Adipocyte (in vitro differentiated cells): Measurements from ENCODE around the gene VAMP2.
"Not testable (repeated sequence)": the region's sequence is repeated elsewhere in the genome, so short reads cannot be mapped to it uniquely, and the experiment has no call there.

ENCODE experiments used
- DNase-seq: peaks from one replicate; pipeline ENCODE4 v3.0.0-alpha.2; 2015; ENCODE audit warnings: low read depth
- H3K27me3 ChIP-seq: replicated peaks from 2 replicates; pipeline ENCODE4 v1.7.0; 2013; ENCODE audit warnings: mild to moderate bottlenecking, low read length, moderate library complexity; ENCODE audit not compliant: control insufficient read depth, insufficient read depth
- H3K36me3 ChIP-seq: 2 replicates; pipeline ENCODE4 v1.7.0; 2013; ENCODE audit warnings: low read length, mild to moderate bottlenecking, moderate library complexity; ENCODE audit not compliant: control insufficient read depth, insufficient read depth, severe bottlenecking
- H3K4me1 ChIP-seq: 2 replicates; pipeline ENCODE4 v1.7.0; 2013; ENCODE audit warnings: mild to moderate bottlenecking, low read length, moderate library complexity; ENCODE audit not compliant: control insufficient read depth, insufficient read depth
- H3K4me3 ChIP-seq: 2 replicates; pipeline ENCODE4 v1.7.0; 2013; ENCODE audit warnings: mild to moderate bottlenecking, low read length, moderate library complexity
- H3K9ac ChIP-seq: 2 replicates; pipeline ENCODE4 v1.7.0; 2013; ENCODE audit warnings: mild to moderate bottlenecking, low read length, moderate library complexity
- H3K9me3 ChIP-seq: 2 replicates; pipeline ENCODE4 v1.7.0; 2013; ENCODE audit warnings: mild to moderate bottlenecking, low read length, moderate library complexity; ENCODE audit not compliant: control insufficient read depth

The VAMP2 gene

DNA sequence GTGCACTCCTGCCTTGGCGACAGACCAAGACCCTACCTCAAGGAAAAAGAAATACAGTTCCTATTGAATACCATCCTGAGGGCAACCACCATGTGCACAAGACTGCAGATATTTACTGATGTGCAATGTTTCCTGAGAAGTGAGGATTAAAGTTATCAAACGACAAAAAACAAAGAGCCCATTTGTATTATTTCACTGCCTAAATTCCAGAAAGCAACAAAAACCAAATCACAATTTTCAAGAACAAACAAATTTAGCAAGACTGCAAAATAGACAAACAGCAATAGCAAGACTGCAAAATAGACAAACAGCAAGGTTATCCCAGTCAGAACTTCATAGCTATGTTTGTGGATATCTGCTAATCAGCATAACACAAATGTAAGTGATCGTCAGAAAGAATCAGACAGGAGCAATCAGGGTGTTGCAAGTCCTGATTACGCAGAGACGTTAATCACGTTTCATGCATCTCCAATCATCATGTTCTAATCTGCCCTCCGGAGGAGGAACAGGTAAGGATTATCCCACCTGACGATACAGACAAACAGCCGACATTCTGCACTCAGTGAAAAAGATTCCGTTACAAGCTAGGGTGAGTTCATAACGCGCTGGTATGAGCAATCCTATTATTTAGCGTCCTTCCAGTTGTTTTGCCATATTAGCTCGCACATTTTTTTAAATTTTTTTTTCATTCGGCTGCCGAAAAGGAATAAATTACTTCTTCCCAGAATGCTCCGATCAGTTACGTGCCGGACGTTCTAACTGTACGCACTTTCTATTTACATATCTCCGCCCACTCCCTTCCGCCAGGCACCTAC is 10.5 kb upstream of the VAMP2 start:
- Histone ChIP-seq H3K4me3 (peak overlapping the region; percentile 81), H3K4me1 (peaks cover 20% of the 10 kb centered on the region), H3K27me3 (no peaks in the 10 kb centered on the region), H3K9me3 (no peaks in the 10 kb centered on the region), H3K9ac (peak overlapping the region; percentile 90), H3K36me3 (no peaks in the 10 kb centered on the region)
- DNase-seq: peak; percentile 95

DNA sequence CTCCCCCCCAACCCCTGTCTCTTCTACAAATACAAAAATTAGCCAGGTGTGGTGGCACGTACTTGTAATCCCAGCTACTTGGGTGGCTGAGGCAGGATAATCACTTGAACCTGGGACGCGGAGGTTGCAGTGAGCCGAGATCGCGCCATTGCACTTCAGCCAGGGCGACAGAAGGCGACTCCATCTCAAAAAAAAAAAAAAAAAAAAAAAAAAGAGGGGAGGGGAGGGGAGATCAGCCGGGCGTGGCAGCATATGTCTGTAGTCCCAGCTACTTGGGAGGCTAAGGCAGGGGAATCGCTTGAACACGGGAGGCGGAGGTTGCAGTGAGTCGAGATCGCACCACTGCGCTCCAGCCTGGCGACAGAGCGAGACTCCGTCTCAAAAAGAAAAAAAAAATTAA is 7.4 kb upstream of the VAMP2 start:
- H3K36me3 ChIP-seq, H3K27me3 ChIP-seq, DNase-seq, H3K9ac ChIP-seq, H3K9me3 ChIP-seq, H3K4me3 ChIP-seq: not testable (repeated sequence)
- peaks cover 10% of the 10 kb centered on the region for H3K4me1 ChIP-seq

DNA sequence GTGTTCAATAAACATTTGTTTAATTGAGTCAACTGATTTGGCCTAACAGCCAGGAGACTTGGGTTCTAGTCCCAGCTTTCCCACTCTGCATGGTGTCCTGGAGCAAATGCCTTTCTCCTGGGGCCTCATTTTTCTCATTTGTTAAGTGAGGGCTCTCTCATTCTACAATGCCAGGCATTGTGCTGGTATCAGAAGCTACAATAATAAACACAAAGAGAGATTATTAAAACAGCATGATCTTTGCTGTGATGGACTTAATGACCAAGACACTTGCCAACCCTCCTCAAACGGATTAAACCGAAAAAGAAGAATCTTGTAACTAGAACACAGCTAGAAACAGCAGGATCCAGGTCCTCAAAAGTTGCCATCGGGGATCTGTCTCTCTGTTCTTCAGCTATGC is 4.8 kb upstream of the VAMP2 start:
- Histone ChIP-seq H3K9me3 (no peaks in the 10 kb centered on the region), H3K4me1 (peaks cover 20% of the 10 kb centered on the region), H3K27me3 (no peaks in the 10 kb centered on the region), H3K4me3 (no peak overlapping the region), H3K9ac (no peak overlapping the region), H3K36me3 (no peaks in the 10 kb centered on the region)
- DNase-seq: no peak

- Histone ChIP-seq H3K9me3 (no peaks in the 10 kb centered on the region), H3K27me3 (no peaks in the 10 kb centered on the region), H3K4me1 (peaks cover 24% of the 10 kb centered on the region), H3K9ac (no peak overlapping the region), H3K36me3 (no peaks in the 10 kb centered on the region), H3K4me3 (no peak overlapping the region)
- DNase-seq: no peak
Observed at GRCh38 chr17:8166731-8167130, 4.0 kb upstream of the VAMP2 start.

- no peak for DNase-seq
Observed at GRCh38 chr17:8164815-8165131, 2.0 kb upstream of the VAMP2 start.

GRCh38 chr17:8163978-8164814 is 1.4 kb upstream of the VAMP2 start:
- H3K27me3 ChIP-seq: no peaks in the 10 kb centered on the region
- peaks cover 19% of the 10 kb centered on the region for H3K36me3 ChIP-seq
- H3K9me3 ChIP-seq: no peaks in the 10 kb centered on the region
- H3K9ac ChIP-seq: peak overlapping the region; percentile 88
- H3K4me1 ChIP-seq: peaks cover 33% of the 10 kb centered on the region
- peak; percentile 34 for DNase-seq
- H3K4me3 ChIP-seq: no peak overlapping the region

More at GRCh38 chr17:8164815-8165131, 2.0 kb upstream of the VAMP2 start:
- Histone ChIP-seq H3K27me3 (no peaks in the 10 kb centered on the region), H3K4me1 (peaks cover 33% of the 10 kb centered on the region), H3K9ac (peak overlapping the region; percentile 88), H3K9me3 (no peaks in the 10 kb centered on the region), H3K4me3 (no peak overlapping the region), H3K36me3 (peaks cover 14% of the 10 kb centered on the region)

DNA sequence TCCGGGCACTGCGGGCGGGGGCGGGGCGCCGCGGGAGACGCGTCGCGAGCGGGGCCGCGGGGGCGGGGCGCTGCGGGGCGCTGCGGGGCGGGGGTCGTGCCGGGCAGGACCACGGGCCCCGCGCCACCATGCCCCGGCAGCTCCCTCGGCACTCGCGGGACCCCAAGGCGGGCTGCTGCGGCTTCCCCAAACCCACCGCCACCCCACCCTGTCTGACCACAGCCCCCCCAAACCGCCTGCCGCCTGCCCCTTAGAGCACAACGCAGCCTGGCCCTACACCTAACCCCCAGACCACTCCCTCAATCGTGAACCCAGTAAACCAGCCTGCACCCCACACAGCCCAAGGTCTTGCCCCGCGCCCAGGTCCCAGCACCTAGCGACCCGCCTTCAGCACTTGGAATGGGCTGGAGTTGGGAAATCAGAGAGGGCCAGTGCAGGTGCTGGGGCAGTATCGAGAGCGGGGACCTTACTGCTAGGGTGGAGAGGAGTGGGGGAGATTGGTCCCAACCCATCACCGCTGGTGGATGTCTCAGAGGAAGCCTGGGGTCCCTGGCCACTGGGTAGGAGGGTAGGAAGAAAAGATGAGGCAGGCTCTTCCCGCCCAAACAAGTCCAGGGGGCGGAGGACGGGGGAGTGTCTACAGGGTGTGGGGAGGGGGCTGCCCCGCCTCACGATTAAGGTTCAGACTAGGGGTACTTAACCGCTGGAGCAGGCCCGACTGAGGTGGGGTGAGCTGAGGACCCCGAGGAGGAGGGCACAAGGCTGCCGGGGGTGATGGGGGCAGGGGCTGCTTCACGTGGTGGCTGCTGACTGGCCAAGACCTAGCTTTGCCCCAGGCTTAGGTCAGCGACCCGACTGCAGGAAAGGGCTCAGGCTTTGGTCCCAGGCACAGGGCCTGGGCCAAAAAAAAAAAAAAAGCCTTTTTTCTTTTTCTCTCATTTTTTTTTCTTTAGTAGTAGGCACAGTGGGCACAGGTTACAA is 539 bp upstream of the VAMP2 start:
- H3K4me1 ChIP-seq: peaks cover 37% of the 10 kb centered on the region
- no peaks in the 10 kb centered on the region for H3K9me3 ChIP-seq
- H3K36me3 ChIP-seq: peaks cover 19% of the 10 kb centered on the region
- DNase-seq: peak; percentile 43
- no peaks in the 10 kb centered on the region for H3K27me3 ChIP-seq
- H3K9ac ChIP-seq: peak overlapping the region; percentile 96
- peak overlapping the region; percentile 95 for H3K4me3 ChIP-seq

GRCh38 chr17:8161289-8162232 is 1.2 kb downstream of the VAMP2 start:
- Histone ChIP-seq H3K4me1 (peaks cover 42% of the 10 kb centered on the region), H3K9me3 (no peaks in the 10 kb centered on the region), H3K9ac (peak overlapping the region; percentile 96), H3K4me3 (peak overlapping the region; percentile 95), H3K27me3 (no peaks in the 10 kb centered on the region), H3K36me3 (peaks cover 19% of the 10 kb centered on the region)
- DNase-seq: no peak

GRCh38 chr17:8160741-8161221 is 2.0 kb downstream of the VAMP2 start:
- Histone ChIP-seq H3K4me1 (peaks cover 37% of the 10 kb centered on the region), H3K9me3 (no peaks in the 10 kb centered on the region), H3K9ac (peak overlapping the region; percentile 96), H3K36me3 (peaks cover 19% of the 10 kb centered on the region), H3K4me3 (no peak overlapping the region), H3K27me3 (no peaks in the 10 kb centered on the region)
- DNase-seq: no peak

DNA sequence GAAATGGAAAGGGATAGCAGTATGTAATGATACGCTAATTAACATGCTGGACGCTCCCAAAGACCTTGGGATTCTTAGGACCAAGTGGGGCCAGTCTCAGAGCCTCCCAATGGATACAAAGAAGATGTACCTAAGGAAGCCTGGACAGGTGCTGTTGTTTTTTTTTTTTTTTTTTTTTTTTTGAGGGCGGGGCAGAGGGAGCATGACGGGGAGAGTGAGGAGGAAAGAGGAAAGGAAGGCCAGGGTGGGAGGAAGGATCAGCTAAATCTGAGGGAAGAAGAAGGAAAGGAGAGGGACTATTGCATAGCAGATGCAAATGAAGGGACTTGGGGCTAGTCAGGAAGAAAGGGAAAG is 2.5 kb downstream of the VAMP2 start:
- Histone ChIP-seq H3K27me3 (no peaks in the 10 kb centered on the region), H3K9ac (no peak overlapping the region), H3K4me1 (peaks cover 37% of the 10 kb centered on the region), H3K4me3 (no peak overlapping the region), H3K9me3 (no peaks in the 10 kb centered on the region), H3K36me3 (peaks cover 19% of the 10 kb centered on the region)
- no peak for DNase-seq
